Measurements from ENCODE around the gene BOD1.

Gene BOD1

GRCh38 chr5:173616577-173617118, at the start of gene BOD1:
Gene BOD1 (minus strand): TSS chr5:173616650. CDS start chr5:173616436, 214 bp downstream.
- DNase-seq: peak; percentile 83

DNA sequence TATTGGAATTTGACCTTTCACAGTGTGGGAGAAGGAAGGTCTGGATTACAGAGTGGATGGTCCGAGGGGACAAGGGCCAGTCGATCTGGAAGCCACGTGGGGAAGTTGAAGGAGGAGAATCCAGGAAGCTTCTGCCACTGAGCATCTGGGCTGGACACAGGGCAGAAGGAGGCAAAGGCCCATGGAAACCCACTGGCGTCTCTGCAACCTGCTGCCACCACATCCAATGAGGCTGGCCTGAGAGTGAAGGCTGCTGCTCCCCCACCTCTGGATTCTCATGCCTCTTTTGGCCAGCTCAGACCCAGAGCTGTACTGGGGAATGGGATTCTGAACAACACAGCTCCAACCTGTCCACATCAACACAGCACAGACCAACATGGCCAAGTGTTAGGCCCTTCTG, 48.9 kb upstream of the BOD1 start:
- DNase-seq: no peak

GRCh38 chr5:173664154-173664526, 47.7 kb upstream of the BOD1 start:
- no peak for DNase-seq

DNA sequence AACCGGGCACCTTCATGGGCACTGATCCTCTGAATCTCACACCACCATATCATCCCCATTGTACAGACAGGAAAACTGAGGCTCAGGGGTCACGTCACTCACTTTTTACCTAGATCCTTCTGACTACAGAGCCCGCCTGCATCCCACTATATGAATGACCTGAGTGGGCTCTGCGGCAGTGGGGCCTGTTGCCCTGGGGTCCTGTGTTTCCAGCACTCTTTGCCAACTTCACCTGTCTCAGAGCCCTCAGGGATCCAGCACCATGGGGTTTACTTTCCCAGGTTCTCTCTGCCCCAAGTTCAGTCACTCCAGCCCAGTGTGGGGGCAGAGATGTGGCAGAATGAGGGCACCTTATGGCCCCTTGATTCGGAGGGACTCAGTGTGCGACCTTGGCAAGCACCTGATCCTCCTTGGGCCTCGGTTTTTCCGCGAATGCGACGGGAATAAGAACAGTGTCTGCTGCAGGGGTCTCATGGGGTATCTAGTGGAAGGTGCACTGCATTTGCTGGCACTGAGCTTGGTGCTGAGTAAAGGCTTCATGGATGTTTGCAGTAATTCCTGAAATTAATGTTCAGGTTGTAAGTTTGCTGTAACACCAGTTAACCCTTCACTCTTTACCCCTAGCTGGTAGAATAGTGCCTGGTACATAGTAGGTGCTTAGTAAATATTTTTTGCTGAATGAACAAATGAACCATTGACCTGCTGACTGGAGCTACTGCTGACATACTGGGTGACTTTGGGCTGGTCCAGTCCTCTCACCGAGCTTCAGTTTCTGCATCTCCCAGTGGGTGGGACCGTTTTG, 47.1 kb upstream of the BOD1 start:
- DNase-seq: no peak

DNA sequence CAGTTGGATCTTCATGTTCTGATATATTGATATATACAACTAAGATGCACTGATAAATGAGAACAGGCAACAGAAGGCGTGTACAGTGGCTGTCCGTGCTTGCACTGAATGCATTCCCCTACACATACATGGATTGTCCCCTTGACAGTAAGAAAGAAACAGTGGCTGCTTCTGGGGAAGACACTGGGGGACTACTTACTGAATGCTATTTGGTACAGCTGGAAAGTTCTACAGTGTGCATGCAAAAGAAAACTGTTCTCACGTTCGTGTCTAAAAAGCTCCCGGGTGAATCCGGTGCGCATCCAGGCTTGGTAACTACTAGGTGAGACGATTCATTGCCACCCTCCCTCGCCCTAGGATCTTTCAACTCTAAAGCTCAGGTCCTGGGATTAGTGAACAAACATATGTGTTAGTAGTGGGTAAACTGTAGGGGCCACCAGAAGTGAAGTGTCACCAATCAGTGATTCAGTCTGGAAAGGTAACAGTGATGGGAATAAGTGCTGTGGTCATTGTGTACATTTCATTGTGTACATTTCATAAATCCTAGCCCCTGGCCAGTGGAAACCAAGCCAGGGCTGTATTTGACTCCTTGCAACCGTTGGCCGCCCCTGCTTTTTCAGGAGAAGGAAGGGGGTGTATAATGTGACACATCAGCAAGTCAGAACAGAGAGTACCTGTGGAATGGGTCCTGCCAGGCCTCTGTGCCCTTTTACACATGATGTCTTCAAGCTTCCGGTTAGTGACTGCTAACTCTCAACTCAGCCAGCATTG, 46.3 kb upstream of the BOD1 start:
- DNase-seq: no peak

DNA sequence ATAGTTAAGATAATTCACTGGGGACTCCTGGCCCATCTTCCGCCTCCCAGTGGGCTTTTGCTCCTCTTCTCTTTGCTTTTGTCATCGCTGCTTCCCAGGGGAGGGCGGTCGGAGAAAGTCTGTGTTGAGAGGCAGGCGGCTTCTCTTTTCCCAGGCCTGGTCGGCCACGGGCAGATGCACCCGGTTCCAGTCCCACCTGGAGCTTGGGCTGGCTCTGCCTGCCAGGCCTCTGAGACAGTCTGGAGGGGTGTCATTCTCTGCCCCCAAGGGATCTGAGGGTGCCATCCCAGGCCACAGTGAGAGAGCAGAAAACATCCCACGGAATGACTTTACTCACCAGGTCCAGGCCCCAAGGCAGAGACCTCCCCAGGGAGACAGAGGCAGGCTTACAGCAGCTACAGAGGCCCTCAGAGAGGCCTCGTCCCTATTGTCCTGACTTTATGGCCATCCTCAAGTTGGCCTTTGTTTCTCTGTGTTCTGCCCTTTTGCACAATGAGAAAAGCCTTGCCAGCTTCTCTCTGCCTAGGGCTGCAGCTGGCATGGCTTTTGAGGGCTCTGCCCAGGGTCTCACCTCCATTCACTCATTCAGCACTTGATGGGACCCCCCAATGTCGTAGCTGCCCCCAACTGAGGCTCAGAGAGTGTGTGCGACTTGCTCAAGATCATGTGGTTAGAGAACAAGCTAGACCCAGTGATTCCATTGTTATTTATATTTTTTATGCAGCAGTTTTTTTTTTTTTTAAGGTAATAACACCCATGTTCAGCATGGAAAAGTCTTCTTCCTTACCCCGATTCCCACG, 44.2 kb upstream of the BOD1 start:
- no peak for DNase-seq

- no peak for DNase-seq
Measured at GRCh38 chr5:173659423-173659822, 43.0 kb upstream of the BOD1 start.

GRCh38 chr5:173657741-173658356, 41.4 kb upstream of the BOD1 start:
- no peak for DNase-seq

- no peak for DNase-seq
Measured at GRCh38 chr5:173655196-173655797, 38.8 kb upstream of the BOD1 start.

GRCh38 chr5:173653822-173654523, 37.5 kb upstream of the BOD1 start:
- DNase-seq: no peak

DNA sequence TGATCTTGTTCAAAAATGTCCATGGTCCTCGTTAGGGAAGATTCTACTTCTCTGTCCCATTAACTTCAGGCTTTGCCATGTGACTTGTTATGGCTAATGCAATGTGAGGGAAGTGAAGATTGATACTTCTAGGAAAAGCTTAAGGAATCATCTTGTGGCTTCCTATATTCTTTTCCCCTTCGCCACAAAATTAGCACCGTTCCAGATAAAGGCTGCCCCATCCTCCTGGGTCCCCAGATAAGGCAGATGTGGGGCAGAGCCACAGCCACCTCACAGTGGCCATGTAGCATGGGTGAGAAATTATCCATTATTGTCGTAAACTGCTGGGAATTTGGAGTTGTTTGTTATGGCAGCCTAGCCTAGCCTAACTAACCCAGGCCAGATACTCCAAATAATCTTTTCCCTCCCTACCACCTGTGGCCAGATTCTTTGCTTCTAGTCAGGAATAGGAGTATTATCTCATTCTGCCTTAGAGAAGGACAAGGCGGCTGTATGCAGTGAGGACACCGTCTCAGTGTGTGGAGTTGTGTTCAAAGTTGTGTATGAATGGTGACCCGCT, 31.9 kb upstream of the BOD1 start:
- no peak for DNase-seq

GRCh38 chr5:173646692-173647091, 30.2 kb upstream of the BOD1 start:
- no peak for DNase-seq

- no peak for DNase-seq
Measured at GRCh38 chr5:173645890-173646574, 29.6 kb upstream of the BOD1 start.

GRCh38 chr5:173645437-173645807, 29.0 kb upstream of the BOD1 start:
- DNase-seq: no peak

GRCh38 chr5:173644673-173645436, 28.4 kb upstream of the BOD1 start:
- no peak for DNase-seq

DNA sequence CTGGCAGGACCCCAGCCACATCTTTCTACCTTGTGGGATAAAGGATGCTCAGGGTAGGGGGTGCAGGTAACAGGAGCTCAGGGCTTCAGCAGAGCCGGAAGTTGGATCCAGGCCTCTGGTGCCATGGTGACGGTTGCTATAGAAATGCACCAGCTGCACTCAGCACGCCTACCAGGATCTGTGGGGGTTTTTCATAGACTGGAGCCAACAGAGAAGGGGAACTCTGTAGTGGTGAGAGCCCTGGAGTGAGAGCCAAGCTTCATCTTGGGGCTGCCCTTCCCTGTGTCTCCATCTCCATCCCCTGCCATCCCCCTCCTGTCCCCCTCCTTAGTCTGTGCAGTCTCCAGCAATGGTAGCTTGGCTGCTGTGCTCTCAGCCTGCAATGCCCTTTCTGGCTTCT, 27.5 kb upstream of the BOD1 start:
- peak; percentile 50 for DNase-seq

- DNase-seq: no peak
Measured at GRCh38 chr5:173642895-173643481, 26.5 kb upstream of the BOD1 start.

GRCh38 chr5:173642191-173642816, 25.9 kb upstream of the BOD1 start:
- no peak for DNase-seq
